ENCODE data around the gene ZNF236. TPM values are rescaled to one million over a fixed set of nuclear protein-coding genes. Genes with fewer than 3 reads are reported as not detected.

The ZNF236 gene
- total RNA-seq, 1 donor from 2014 or later, result 17.2 TPM

DNA sequence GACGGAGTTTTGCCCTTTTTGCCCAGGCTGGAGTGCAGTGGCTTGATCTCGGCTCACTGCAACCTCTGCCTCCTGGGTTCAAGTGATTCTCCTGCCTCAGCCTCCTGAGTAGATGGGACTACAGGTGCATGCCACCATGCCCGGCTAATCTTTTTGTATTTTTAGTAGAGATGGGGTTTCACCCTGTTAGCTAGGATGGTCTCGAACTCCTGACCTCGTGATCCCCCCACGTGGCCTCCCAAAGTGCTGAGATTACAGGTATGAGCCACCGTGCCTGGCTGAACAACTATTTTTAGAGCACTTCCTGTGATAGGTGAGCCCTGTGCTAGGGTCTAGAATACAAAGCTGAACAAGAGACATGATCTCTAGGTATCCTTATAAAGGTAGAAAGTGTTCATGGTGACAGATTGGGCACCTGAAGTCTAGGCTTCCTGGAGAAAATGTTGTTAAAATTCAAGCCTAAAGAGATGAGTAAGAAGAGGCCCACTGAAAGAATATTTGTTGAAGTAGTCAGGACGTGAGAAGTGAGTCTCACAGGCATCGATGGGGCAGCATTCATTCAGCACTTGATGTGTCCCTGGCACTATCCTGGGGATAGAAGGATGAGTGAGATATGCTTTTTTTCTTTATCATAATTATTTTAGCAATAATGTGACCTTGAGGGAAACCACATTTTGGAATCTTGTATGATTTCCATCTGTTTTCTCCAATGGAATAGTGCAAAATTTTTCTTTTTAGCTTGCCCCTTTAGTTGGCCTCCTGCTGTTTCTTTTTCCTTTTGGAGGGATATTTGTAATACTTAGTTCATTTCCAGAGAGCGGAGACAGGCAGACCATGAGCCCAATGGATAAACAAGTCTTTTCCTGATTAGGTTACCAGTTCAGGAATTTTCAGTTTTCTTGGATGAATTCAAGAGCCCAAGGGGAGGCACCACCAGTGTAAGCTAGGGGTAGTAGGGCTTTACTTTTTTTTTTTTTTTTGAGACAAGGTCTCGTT, 5.1 kb downstream of the ZNF236 start:
- peaks cover 5 to 12% (median 7%) of the 10 kb centered on the region in 3 donors for H3K4me1 ChIP-seq (ENCODE audit: control insufficient read depth in 3 of 3, insufficient read depth in 3 of 3, low read length in 3 of 3)
- no peak overlapping the region for H3K9ac ChIP-seq (ENCODE audit: low read depth in 1 of 3, low read length in 3 of 3)
- H3K36me3 ChIP-seq (ENCODE audit: control insufficient read depth in 3 of 3, insufficient read depth in 3 of 3, low read length in 3 of 3), result no peaks in the 10 kb centered on the region
- no peak overlapping the region for H3K27ac ChIP-seq (ENCODE audit: low read depth, low read length)
- no peak overlapping the region for H3K4me3 ChIP-seq (ENCODE audit: low read length in 3 of 3)
- no peaks in the 10 kb centered on the region for H3K27me3 ChIP-seq (ENCODE audit: control insufficient read depth in 3 of 3, insufficient read depth in 3 of 3, low read length in 3 of 3)
- H3K9me3 ChIP-seq (ENCODE audit: control insufficient read depth in 3 of 3, low read length in 3 of 3), result no peaks in the 10 kb centered on the region

DNA sequence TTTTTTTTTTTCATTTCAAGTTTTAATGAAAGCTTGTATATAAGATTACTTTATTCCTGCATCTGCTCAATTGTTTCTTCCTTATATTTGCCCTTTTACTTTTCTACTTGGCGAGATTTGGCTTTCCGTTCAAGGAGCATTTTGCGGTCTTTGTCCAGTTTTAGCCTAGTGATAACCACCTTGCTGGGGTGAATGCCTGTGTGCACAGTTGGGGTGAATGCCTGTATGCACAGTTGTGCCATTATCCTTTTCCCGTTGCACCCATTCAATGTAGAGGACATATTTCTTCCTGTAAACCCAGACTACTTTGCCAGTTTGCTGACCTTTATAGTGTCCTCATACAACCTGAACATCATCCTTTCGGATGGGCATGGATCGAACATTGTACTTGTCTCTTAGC, 12.0 kb downstream of the ZNF236 start:
- no peak overlapping the region for H3K27ac ChIP-seq (ENCODE audit: low read depth, low read length)
- H3K4me3 ChIP-seq (ENCODE audit: low read length in 3 of 3), result no peak overlapping the region
- no peak overlapping the region for H3K9ac ChIP-seq (ENCODE audit: low read depth in 1 of 3, low read length in 3 of 3)
- H3K36me3 ChIP-seq (ENCODE audit: control insufficient read depth in 3 of 3, insufficient read depth in 3 of 3, low read length in 3 of 3), result no peaks in the 10 kb centered on the region
- no peaks in the 10 kb centered on the region for H3K27me3 ChIP-seq (ENCODE audit: control insufficient read depth in 3 of 3, insufficient read depth in 3 of 3, low read length in 3 of 3)
- peaks cover 5 to 7% (median 6%) of the 10 kb centered on the region in 3 donors for H3K4me1 ChIP-seq (ENCODE audit: control insufficient read depth in 3 of 3, insufficient read depth in 3 of 3, low read length in 3 of 3)
- no peaks in the 10 kb centered on the region for H3K9me3 ChIP-seq (ENCODE audit: control insufficient read depth in 3 of 3, low read length in 3 of 3)

DNA sequence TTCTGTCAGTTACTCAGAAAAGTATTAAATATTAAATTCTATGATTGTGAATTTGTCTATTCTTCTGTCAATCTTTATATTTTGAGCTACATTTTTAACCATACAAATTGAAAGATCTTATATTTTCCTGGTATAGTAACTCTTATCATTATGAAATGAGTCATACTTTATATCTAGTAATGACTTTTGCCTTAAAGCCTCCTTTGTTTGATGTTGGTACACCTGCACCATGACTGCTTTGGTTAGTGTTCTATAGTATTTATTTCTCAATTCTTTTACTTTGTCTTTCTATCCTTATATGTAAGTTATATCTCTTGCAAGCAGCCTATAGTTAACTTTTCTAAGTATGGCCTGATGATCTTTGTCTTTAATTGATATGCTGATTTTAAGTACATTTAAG, 13.0 kb downstream of the ZNF236 start:
- no peaks in the 10 kb centered on the region for H3K27me3 ChIP-seq (ENCODE audit: control insufficient read depth in 3 of 3, insufficient read depth in 3 of 3, low read length in 3 of 3)

GRCh38 chr18:76837071-76837470, 14.7 kb downstream of the ZNF236 start:
- no peaks in the 10 kb centered on the region for H3K27me3 ChIP-seq (ENCODE audit: control insufficient read depth in 3 of 3, insufficient read depth in 3 of 3, low read length in 3 of 3)
- H3K4me3 ChIP-seq (ENCODE audit: low read length in 3 of 3), result no peak overlapping the region
- no peaks in the 10 kb centered on the region for H3K9me3 ChIP-seq (ENCODE audit: control insufficient read depth in 3 of 3, low read length in 3 of 3)
- H3K4me1 ChIP-seq (ENCODE audit: control insufficient read depth in 3 of 3, insufficient read depth in 3 of 3, low read length in 3 of 3), result peaks cover 5 to 7% (median 6%) of the 10 kb centered on the region in 3 donors
- H3K9ac ChIP-seq (ENCODE audit: low read depth in 1 of 3, low read length in 3 of 3), result no peak overlapping the region
- no peaks in the 10 kb centered on the region for H3K36me3 ChIP-seq (ENCODE audit: control insufficient read depth in 3 of 3, insufficient read depth in 3 of 3, low read length in 3 of 3)
- no peak overlapping the region for H3K27ac ChIP-seq (ENCODE audit: low read depth, low read length)

More for the DNA sequence above, 13.0 kb downstream of the ZNF236 start:
- Histone ChIP-seq H3K4me1 (ENCODE audit: control insufficient read depth in 3 of 3, insufficient read depth in 3 of 3, low read length in 3 of 3) (peaks cover 5 to 7% (median 6%) of the 10 kb centered on the region in 3 donors), H3K27ac (ENCODE audit: low read depth, low read length) (no peak overlapping the region), H3K9me3 (ENCODE audit: control insufficient read depth in 3 of 3, low read length in 3 of 3) (no peaks in the 10 kb centered on the region), H3K4me3 (ENCODE audit: low read length in 3 of 3) (no peak overlapping the region), H3K36me3 (ENCODE audit: control insufficient read depth in 3 of 3, insufficient read depth in 3 of 3, low read length in 3 of 3) (no peaks in the 10 kb centered on the region), H3K9ac (ENCODE audit: low read depth in 1 of 3, low read length in 3 of 3) (no peak overlapping the region)

DNA sequence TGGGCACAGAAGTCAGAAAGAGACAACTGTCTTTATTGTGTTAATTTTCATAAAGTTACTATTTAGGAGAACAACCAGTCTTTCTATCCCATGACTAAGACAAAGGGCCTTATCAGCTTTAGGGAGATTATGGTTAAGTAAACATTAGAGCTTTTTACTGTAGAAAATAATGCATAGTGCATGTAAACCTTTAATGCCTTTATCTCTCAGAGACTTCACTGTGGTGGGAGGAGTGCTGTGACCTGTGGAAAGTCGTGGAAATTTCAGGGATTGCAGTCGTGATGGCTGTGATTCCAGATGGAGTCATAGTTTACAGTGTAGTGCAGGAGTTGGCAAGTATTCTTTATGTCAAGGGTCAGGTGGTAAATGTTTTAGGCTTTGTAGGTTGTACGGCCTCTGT, 15.8 kb downstream of the ZNF236 start:
- no peak overlapping the region for H3K27ac ChIP-seq (ENCODE audit: low read depth, low read length)
- no peaks in the 10 kb centered on the region for H3K9me3 ChIP-seq (ENCODE audit: control insufficient read depth in 3 of 3, low read length in 3 of 3)

DNA sequence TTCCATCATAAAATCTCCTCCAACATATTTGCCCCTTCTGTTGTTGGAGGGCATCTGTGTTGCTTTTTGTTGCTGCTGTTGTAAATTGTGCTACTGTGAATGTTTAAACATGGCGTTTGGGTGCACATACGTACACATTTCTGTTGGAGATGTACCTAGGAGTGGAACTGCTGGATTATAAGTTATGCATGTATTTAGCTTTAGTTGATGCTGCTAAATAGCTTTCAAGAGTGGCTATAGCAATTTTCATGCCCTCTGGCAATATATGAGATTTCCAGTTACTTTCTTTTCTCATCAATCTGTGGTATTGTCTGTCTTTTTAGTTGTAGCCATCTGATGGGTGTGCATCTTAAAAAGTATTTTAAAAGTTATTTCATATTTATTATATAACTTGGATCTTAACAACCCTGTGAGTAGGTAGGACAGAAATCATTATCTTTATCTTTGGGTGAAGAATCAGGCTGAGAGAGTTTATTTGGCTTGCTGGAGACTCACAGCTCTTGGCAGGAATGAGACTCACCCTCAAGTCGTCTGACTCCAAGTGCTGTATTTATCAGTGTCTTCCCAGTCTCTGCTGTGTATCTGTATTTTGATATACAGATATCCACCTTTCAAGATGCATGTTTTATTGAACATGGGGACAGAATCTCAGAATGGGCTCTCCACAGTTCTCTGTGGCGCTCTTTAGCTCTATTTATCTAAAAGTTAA, 16.9 kb downstream of the ZNF236 start:
- no peak overlapping the region for H3K9ac ChIP-seq (ENCODE audit: low read depth in 1 of 3, low read length in 3 of 3)
- no peaks in the 10 kb centered on the region for H3K27me3 ChIP-seq (ENCODE audit: control insufficient read depth in 3 of 3, insufficient read depth in 3 of 3, low read length in 3 of 3)
- no peaks in the 10 kb centered on the region for H3K36me3 ChIP-seq (ENCODE audit: control insufficient read depth in 3 of 3, insufficient read depth in 3 of 3, low read length in 3 of 3)
- H3K4me3 ChIP-seq (ENCODE audit: low read length in 3 of 3), result no peak overlapping the region
- peaks cover 5 to 7% (median 6%) of the 10 kb centered on the region in 3 donors for H3K4me1 ChIP-seq (ENCODE audit: control insufficient read depth in 3 of 3, insufficient read depth in 3 of 3, low read length in 3 of 3)
- no peaks in the 10 kb centered on the region for H3K9me3 ChIP-seq (ENCODE audit: control insufficient read depth in 3 of 3, low read length in 3 of 3)
- no peak overlapping the region for H3K27ac ChIP-seq (ENCODE audit: low read depth, low read length)

More for the DNA sequence above, 15.8 kb downstream of the ZNF236 start:
- no peak overlapping the region for H3K4me3 ChIP-seq (ENCODE audit: low read length in 3 of 3)
- no peaks in the 10 kb centered on the region for H3K27me3 ChIP-seq (ENCODE audit: control insufficient read depth in 3 of 3, insufficient read depth in 3 of 3, low read length in 3 of 3)
- H3K36me3 ChIP-seq (ENCODE audit: control insufficient read depth in 3 of 3, insufficient read depth in 3 of 3, low read length in 3 of 3), result no peaks in the 10 kb centered on the region
- peaks cover 5 to 7% (median 6%) of the 10 kb centered on the region in 3 donors for H3K4me1 ChIP-seq (ENCODE audit: control insufficient read depth in 3 of 3, insufficient read depth in 3 of 3, low read length in 3 of 3)
- no peak overlapping the region for H3K9ac ChIP-seq (ENCODE audit: low read depth in 1 of 3, low read length in 3 of 3)

DNA sequence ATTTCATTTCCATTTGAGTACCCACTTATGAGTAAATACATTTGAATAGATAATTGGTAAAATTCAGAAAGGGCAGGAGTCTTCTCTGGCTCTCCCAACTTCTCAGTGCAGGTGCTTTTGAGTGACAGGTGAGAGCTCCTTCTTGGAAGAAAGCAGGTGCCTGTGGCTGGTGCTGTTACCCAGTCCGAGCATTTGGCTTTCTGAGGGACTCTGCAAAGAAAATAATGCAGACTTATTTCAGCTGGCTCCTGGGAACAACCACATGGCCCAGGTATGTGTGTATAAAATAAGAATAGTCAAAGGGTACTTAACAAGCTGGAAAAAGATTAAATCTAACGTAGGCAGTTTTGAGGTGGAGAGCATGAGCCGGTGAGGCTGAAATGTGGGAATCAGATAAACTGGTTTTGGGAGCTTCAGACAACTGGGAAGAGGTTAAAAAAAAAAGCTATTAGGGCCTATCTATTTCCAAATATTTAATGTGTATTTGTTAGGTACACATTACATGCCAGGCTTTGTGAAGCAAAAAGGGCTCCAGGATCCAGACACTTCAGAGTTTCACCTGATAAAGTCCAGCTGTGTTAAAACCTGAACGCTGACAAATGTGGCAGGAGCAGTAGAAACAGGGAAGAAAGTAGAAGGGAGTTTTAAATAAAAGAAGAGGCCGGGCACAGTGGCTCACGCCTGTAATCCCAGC, 20.6 kb downstream of the ZNF236 start:
- Histone ChIP-seq H3K9me3 (ENCODE audit: control insufficient read depth in 3 of 3, low read length in 3 of 3) (no peaks in the 10 kb centered on the region), H3K27me3 (ENCODE audit: control insufficient read depth in 3 of 3, insufficient read depth in 3 of 3, low read length in 3 of 3) (no peaks in the 10 kb centered on the region), H3K27ac (ENCODE audit: low read depth, low read length) (no peak overlapping the region), H3K4me3 (ENCODE audit: low read length in 3 of 3) (no peak overlapping the region), H3K9ac (ENCODE audit: low read depth in 1 of 3, low read length in 3 of 3) (no peak overlapping the region), H3K36me3 (ENCODE audit: control insufficient read depth in 3 of 3, insufficient read depth in 3 of 3, low read length in 3 of 3) (no peaks in the 10 kb centered on the region), H3K4me1 (ENCODE audit: control insufficient read depth in 3 of 3, insufficient read depth in 3 of 3, low read length in 3 of 3) (peaks cover 2 to 5% (median 3%) of the 10 kb centered on the region in 3 donors)

- H3K4me1 ChIP-seq (ENCODE audit: control insufficient read depth in 3 of 3, insufficient read depth in 3 of 3, low read length in 3 of 3), result peaks cover 0 to 2% (median 0%) of the 10 kb centered on the region in 3 donors
- H3K9me3 ChIP-seq (ENCODE audit: control insufficient read depth in 3 of 3, low read length in 3 of 3), result no peaks in the 10 kb centered on the region
- no peaks in the 10 kb centered on the region for H3K27me3 ChIP-seq (ENCODE audit: control insufficient read depth in 3 of 3, insufficient read depth in 3 of 3, low read length in 3 of 3)
- no peak overlapping the region for H3K9ac ChIP-seq (ENCODE audit: low read depth in 1 of 3, low read length in 3 of 3)
- H3K36me3 ChIP-seq (ENCODE audit: control insufficient read depth in 3 of 3, insufficient read depth in 3 of 3, low read length in 3 of 3), result no peaks in the 10 kb centered on the region
- H3K27ac ChIP-seq (ENCODE audit: low read depth, low read length), result no peak overlapping the region
- no peak overlapping the region for H3K4me3 ChIP-seq (ENCODE audit: low read length in 3 of 3)
These were observed 21.8 kb downstream of the ZNF236 start for GRCh38 chr18:76844144-76844543.

DNA sequence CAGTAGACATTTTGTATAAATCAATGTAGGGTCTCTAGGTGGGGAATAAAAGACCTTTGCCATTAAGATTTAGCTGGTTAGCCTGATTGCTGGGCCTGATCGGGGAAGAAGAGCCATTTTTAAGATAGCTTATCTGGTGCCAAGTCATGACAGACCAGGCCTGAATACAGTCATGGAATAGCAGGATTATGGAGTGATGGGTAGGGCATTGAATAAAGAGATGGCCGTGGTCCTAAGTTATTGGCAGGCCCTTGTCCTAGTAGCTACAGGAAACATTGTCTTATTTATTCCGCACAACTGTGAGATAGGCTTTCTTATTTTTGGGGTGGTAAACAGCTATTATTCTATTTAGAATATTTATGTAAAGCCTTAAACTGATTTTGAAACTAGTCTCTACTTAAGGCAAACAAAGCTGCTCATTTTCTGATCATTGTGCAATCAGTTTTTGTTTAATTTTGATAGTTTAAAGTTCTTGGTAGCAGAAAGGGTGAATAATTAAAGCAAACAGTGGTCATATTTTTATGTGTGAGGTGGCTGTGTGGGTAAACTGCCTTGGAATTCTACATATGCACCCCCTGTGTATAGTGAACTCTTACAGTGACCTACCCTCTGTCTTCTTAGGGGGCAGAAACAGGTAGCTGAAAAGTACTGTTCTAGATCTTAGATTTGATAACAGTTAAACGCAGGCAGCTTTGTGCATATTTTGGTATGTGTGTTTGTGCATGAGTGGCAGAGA, 22.6 kb downstream of the ZNF236 start:
- Histone ChIP-seq H3K9ac (ENCODE audit: low read depth in 1 of 3, low read length in 3 of 3) (no peak overlapping the region), H3K27ac (ENCODE audit: low read depth, low read length) (no peak overlapping the region), H3K4me3 (ENCODE audit: low read length in 3 of 3) (no peak overlapping the region), H3K4me1 (ENCODE audit: control insufficient read depth in 3 of 3, insufficient read depth in 3 of 3, low read length in 3 of 3) (no peaks in the 10 kb centered on the region), H3K27me3 (ENCODE audit: control insufficient read depth in 3 of 3, insufficient read depth in 3 of 3, low read length in 3 of 3) (no peaks in the 10 kb centered on the region), H3K9me3 (ENCODE audit: control insufficient read depth in 3 of 3, low read length in 3 of 3) (no peaks in the 10 kb centered on the region), H3K36me3 (ENCODE audit: control insufficient read depth in 3 of 3, insufficient read depth in 3 of 3, low read length in 3 of 3) (no peaks in the 10 kb centered on the region)

All from skeletal muscle tissue (tissue), 4 donors.